DOHH2 (cell line): ENCODE measurements around the gene SELENOP.

Source experiments
- EZH2phosphoT487 ChIP-seq: fragments of 200-600 bp; sonication (generic); IDR thresholded peaks from 2 replicates; pipeline ENCODE4 v1.6.1; 2017; ENCODE audit warnings: borderline replicate concordance, mild to moderate bottlenecking, antibody characterized with exemption, low read length, moderate library complexity, mixed read lengths
- TF ChIP-seq, protein P1 (sequence below): fragments of 200-600 bp; sonication (generic); IDR thresholded peaks from one replicate; pipeline ENCODE4 v1.5.1; 2014; ENCODE audit warnings: antibody characterized with exemption, mild to moderate bottlenecking, low read depth, low read length; ENCODE audit not compliant: poor library complexity, severe bottlenecking

DNA sequence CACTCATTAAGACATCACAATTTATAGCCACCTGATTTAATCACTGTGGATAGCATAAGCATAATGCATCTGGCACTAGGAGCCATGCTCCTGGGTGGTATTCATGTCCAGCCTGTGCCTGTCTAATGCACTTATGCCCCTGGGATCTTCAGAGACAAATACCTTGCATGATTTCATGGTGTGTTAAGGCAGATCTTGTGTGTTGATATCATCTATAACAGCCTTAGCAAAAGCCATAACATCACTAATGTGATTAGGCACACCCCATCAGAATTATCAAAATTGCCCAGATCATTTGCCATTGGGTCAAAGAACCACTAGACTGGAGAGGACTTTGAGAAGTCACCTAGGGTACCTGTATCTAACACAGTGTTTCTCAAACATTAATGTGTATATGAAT, 43.7 kb upstream of the SELENOP start:
- TF ChIP-seq, protein P1, sequence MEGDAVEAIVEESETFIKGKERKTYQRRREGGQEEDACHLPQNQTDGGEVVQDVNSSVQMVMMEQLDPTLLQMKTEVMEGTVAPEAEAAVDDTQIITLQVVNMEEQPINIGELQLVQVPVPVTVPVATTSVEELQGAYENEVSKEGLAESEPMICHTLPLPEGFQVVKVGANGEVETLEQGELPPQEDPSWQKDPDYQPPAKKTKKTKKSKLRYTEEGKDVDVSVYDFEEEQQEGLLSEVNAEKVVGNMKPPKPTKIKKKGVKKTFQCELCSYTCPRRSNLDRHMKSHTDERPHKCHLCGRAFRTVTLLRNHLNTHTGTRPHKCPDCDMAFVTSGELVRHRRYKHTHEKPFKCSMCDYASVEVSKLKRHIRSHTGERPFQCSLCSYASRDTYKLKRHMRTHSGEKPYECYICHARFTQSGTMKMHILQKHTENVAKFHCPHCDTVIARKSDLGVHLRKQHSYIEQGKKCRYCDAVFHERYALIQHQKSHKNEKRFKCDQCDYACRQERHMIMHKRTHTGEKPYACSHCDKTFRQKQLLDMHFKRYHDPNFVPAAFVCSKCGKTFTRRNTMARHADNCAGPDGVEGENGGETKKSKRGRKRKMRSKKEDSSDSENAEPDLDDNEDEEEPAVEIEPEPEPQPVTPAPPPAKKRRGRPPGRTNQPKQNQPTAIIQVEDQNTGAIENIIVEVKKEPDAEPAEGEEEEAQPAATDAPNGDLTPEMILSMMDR, result no peak
- TF ChIP-seq EZH2phosphoT487, result no peak
